Sigmoid colon (tissue), 4 donors: ENCODE data around the gene IGLL5.

Experiments used
- CTCF ChIP-seq, 4 experiments: fragments of 450-650 bp in 3 of 4; fragments of 200-600 bp in 1 of 4; IDR thresholded peaks; one replicate each; pipeline ENCODE4 v1.5.1; 2016 to 2019; ENCODE audit warnings: antibody characterized with exemption in 4 of 4, mild to moderate bottlenecking in 3 of 4, moderate library complexity in 2 of 4
- POLR2A ChIP-seq, 2 donors: fragments of 450-650 bp; IDR thresholded peaks; one replicate each; pipeline ENCODE4 v1.6.1; 2016; ENCODE audit warnings: antibody characterized with exemption in 2 of 2, mild to moderate bottlenecking in 2 of 2, moderate library complexity in 2 of 2
- POLR2AphosphoS5 ChIP-seq, 4 donors: sonication (generic); formaldehyde crosslinking; IDR thresholded peaks; one replicate each; pipeline ENCODE4 v1.6.1; 2017; ENCODE audit warnings: antibody characterized with exemption in 4 of 4

- TF ChIP-seq POLR2A (IDR thresholded peaks at IDR 0.05) (no peak), CTCF (IDR thresholded peaks at IDR 0.05) (no peak), POLR2AphosphoS5 (IDR thresholded peaks at IDR 0.05) (no peak)
These were observed 32.6 kb downstream of the IGLL5 start for GRCh38 chr22:22920104-22920654.
